DMS153 treated with DMSO at 0.1 percent for 48 hours (cell line): ENCODE results near the gene HCAR2.
"Not testable (repeated sequence)": the region's sequence is repeated elsewhere in the genome, so short reads cannot be mapped to it uniquely, and the experiment has no call there.

Experiments
- DNase-seq: peaks from one replicate; lab custom pipeline; 2025; ENCODE audit not compliant: unreplicated experiment; lab: John Stamatoyannopoulos, UW

The HCAR2 gene

DNA sequence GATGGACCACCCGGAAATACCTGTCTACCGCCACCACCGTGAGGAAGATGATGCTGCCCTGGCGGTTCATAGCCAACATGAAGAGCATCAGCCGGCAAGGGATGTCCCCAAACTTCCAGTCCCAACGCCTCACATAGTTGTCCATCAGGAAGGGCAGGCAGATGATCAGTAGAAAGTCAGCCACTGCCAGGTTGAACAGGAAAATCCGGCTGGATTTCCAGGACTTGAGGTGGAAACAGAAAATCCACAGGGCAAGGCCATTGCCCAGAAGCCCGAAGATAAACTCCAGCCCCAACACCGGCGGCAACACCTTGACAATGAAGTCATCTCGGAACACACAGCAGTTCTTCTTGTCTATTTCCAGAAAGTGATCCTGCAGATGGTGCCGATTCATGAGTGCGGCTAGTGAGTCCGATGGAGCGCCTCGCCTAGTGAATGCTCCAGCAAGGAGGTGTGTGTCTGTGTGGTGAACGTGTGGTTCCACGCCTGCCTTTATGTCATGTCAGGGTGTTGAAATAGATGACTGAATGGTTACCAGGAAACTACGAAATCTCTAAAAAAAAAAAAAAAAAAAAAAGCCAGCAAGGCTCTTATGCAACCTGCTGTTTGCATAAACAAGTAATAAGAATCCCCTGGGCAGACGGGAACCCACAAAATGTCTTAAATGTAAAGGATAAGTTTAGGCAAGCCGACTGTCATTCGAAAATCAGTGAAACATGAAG lies at the start of gene HCAR2:
Gene HCAR2, minus strand, starts transcription at position 468 of the 722 bp plus-strand sequence. Its CDS starts 74 bp downstream, at position 394.
- not testable (repeated sequence) for DNase-seq

DNA sequence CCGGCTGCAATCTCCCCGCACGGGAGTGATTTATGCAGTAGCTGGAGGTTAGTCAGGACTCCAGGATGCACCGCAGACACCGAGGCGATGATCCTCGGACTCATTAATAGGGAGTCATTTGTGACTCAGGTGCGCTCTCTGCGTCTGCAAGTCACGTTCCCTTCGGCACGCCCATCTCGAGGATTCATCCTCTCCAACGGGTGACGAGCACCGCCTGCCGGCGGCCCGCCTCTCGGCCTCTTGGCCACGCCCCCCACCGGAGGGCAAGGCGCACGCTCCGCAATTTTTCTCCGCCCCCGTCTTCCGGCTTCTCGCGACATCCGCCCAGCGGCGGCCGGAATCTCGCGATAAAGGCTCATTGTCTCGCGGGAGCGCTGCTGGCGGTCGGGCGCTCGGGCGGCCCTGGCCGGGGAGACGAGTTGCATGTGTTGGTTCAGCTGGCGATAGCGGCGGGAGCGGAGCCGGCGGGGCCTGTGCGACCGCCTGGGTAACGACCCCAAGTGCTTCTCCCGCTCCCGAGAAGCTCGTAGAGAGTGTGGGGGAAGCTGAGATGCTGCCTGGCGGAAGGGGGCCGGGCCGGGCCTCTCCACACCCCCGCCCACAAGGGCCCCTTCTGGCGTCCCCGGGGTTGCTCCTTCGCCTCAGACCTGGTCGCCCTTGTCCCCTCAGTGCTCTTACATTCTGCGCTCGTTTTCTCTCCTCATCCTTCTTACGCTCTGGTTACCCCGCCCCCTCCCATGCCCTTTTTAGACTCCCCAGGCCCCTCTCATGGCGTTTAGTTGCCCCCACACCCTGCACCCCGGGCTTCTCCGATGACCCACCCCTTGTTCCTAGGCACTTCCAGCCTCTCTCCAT lies 49.5 kb upstream of the HCAR2 start, which contains the start of gene DENR:
Gene DENR, plus strand, starts transcription at position 361 of the 855 bp plus-strand sequence. CDS start 878 bp downstream, outside the sequence.
- peak; percentile 98 for DNase-seq

DNA sequence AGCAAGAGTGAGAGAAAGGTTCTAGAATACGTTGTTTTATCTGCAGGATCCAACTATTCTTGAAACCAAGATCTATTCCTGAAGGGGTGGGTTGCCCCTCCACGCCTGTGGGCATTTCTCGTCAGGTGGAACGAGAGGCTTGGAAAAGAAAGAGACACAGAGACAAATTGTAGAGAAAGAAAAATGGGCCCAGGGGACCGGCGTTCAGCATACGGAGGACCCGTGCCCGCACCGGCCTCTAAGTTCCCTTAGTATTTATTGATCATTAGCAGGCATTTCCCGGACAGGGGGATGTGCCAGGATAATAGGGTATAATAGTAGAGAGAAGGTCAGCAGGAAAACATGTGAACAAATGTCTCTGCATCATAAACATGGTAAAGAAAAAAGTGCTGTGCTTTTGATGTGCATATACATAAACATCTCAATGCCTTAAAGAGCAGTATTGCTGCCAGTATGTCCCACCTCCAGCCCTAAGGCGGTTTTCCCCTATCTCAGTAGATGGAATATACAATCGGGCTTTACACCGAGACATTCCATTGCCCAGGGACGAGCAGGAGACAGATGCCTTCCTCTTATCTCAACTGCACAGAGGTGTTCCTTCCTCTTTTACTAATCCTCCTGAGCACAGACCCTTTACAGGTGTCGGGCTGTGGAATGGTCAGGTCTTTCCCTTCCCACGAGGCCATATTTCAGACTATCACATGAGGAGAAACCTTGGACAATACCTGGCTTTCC lies 47.8 kb upstream of the HCAR2 start:
- not testable (repeated sequence) for DNase-seq

DNA sequence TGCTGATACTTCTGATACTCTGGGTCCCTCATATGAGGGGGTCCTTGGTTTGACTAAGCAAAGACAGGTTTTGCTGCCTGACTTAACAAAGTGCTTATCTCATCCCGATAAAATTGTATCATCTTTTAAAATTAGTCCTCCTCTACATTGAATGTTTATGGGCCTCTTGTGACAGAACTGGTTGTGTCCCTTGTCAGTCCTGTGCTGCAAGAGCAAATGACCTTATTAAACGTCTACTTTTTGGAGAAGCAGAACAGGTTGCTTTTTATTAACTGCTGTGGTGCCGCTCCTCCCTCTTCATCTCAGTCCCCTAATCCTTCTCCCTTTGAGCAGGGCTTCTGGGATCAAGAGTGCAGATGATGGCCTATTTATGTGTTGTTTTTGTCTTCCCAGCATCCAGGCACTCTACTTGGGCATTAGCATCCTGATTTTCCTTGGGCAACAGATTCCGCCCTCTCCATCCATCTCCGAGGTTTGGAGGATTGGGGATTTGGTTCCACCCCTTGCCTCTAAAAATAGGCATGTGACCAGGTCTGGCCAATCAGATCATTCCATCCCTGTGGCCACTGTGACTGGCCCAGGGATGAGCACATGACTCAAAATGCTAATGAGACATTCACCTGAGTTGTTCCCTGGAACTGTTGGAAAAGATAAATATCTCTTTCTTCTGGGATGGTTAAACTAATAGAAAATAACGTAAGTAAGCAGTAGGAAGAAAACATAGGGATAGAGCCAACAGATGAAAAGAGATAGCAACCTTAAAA lies 46.6 kb upstream of the HCAR2 start:
- no peak for DNase-seq

DNA sequence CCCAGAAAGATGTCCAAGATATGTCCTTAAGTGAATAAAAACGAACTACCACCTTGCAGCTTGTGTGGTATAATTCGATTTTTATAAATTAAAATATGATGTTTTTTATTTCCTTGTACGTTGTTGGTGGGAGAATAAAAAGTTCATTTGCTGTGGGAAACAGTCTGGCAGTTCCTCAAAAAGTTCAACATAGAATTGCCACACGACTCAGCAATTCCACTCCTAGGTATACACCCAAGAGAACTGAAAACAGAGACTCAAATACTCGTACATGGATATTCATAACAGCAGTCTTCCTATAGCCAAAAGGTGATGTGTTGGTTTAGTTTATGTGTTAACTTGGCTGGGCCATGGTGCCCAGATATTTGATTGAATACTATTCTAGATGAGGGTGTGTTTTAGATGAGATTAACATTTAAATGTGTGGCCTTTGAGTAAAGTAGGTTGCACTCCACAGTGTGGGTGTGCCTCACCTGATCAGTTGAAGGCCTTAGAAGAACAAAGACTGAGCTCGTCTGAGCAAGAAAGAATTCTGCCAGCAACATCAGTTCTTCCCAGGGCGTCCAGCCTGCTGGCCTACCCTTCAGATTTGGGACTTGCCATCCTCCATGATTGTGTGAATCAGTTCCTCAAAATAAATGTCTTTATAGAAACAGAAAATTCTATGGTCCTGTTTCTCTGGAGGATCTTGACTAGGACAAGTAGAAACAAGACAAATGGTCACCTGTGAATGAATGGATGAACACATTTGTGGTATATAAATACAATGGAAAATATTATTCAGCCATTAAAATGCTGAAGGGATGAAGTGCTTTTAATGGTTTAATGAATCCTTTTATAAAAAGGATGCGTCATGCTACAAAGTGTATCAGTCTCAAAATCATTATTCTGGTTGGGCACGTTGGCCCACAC lies 44.3 kb upstream of the HCAR2 start:
- DNase-seq: no peak

DNA sequence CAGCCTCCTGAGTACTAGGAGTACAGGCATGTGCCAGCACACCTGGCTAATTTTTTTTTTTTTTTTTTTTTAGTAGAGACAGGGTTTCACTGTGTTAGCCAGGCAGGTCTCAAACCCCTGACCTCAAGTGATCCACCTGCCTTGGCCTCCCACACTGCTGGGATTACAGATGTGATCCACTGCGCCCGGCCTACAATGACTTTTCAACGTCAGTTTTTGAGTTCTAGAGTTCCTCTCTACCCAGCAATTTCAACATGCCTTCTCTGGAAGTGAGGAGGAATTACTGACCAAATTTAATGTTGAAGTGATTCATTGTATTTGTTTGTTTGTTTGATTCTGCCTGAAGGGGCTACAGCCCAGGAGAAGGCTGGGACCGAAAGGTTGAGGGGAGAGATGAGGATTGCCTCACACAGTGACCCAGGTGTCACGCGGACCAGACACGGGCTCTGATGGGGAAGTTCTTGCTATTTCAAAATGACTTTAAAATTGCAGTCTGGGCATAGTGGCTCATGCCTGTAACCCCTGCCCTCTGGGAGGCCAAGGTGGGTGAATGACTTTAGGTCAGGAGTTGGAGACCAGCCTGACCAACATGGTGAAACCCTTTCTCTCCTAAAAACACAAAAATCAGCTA lies 40.9 kb upstream of the HCAR2 start:
- DNase-seq: no peak

DNA sequence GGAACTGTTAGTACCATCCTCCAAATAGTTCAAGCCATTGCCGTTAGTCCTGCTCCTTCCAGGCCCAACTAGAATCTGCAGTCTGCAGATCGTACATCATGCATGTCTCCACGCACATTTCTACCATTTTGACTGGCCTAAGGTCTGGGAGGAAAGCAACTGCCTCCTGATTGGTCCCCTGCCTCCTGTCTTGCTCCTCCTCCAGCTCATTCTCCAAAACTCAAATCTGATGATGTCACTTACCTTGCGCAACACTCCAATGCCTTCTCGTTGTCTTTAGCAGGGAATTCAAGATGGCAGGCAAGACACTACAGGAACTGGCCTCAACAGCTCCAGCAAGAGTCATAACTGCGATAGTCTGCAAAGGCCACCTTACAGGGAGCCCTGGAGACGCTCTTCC lies 37.2 kb upstream of the HCAR2 start:
- DNase-seq: no peak

DNA sequence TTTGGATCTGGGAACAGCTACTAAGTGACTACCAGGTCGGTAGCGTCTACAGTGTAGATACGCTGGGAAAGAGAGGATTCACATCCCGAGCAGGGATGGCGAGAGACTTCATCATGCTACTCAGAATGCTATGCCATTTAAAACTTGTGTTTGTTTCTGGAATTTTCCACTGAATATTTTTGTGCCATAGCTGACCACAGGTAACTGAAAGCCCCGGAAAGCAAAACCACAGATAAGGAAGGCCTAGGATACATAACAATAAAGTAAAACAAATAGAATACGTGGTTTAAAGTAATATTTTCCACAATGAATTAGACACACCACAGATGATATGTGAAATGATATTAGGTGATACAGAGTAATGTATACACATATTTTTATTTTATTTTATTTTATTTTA lies 35.4 kb upstream of the HCAR2 start:
- no peak for DNase-seq

DNA sequence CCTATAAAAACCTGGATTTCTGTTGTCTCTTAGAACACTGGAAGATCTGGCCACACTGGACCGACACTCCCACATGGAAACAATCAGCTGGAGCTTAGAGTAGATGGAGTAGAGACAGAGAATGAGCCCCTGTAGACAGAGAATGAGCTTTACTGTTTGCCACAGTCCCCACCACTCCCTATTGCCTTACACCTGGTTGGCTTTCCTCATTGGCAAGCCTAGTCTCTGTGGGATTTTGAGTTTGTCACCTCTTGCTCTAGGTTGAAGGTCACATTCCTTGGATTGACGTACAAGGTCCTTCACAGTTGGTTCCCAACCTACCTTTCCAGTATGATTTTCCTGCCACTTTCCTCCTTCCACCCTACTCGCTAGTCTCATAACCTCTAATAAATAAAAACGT lies 29.5 kb upstream of the HCAR2 start:
- DNase-seq: no peak

DNA sequence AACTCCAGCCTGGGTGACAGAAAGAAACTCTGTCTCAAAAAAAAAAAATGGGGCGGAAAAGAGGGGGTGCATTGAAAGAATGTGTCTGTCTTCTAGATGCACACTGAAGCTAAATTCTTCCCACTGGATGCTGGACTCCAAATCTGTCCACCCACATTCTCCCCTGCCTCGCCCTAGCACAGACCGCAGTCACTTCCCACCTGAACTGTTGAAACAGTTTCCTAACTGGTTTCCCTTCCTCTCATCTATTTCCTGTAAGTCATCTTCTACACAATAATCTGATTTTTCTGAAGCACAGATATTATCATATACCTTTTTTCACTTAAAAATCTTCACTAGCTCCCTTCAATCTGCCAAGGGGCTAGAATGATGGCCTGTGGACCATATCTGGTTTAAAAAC lies 29.0 kb upstream of the HCAR2 start:
- DNase-seq: no peak

DNA sequence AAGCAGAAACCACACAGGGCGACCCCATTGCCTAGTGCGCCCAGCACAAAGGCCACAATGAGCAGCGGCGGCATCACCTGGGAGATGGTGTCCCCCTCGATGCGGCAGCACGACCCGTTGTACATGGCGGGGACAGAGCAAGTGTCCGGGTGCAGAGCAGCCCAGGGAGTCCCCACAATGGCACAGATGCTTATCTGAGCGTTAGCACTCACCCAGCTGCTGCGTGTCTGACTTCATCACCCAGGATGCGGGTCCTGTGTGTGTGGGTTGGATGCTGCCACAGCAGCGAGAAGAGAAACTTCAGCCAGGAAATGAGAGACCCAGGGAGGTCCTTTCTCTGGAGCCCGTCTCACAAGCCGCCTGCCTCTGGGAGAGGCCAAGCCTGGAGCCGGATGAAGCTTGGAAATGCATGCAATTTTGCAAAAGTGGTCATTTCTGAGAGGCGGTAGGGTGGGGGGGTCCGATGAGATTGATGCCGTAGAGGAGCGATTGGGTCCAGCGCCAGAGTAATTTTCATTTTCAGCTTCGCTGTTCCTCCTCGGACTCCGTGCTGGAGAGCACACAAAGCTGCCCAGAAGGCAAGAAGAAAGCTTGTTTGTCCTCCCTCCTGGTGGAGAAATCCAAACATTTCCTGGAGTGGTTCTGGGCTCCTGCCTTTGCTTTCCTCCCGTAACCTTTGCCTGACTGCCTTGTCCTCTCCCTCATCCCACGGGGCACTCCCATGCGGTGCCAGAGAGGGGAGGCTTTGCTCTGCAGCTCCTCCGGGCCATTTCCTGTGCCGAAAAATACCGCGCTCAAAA lies 27.3 kb upstream of the HCAR2 start, which contains the start of gene HCAR1:
Gene HCAR1, minus strand, starts transcription at position 630 of the 800 bp plus-strand sequence. Its CDS starts 505 bp downstream, at position 125.
- DNase-seq: no peak

DNA sequence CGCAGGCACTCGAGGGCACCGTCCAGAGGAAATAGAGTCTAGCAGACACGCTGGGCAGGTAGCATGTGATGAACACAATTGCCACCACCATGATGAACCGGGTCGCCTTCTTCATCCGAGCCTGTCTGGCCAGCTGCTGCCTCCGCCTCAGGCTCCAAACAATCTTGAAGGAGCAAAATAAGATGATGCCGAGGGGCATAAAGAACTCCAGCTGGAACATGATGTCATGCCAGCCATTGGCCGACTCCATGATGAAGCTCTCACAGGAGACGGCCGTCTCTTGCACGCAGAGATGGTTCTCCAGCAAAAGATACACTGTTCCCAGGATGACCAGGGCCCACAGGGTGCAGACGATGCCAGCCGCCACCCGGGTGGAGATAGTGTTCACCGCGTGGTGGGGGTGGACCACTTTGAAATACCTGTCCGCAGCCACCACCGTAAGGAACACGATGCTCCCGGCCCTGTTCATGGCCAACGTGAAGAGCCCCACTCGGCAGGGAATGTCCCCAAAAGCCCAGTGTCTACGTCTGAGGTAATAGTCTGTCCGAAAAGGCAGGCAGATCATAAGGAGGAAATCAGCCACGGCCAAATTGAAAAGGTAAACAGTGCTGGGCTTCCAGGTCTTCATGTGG lies 26.5 kb upstream of the HCAR2 start:
- DNase-seq: no peak

DNA sequence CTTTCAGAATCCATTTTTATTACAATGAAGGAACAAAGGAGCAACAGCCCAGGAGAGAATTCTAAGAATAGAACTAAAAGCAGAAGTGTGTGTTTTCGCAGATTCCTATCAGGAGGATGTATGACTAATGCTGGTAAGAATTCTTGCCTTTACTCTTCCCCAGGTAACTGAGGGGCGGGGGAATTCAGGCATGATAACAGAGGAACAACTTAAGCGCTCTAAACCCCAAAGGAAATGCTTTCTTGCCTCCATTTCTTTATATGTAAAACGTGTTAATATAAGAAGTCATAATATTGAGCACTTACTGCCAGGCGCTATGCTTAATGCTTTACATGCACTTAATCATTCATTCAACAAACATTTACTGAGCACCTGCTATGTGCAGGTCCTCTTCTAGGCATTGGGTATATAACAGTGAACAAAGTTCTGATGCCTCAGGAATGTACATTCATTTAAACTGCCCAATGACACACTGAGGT lies 23.0 kb upstream of the HCAR2 start:
- no peak for DNase-seq

DNA sequence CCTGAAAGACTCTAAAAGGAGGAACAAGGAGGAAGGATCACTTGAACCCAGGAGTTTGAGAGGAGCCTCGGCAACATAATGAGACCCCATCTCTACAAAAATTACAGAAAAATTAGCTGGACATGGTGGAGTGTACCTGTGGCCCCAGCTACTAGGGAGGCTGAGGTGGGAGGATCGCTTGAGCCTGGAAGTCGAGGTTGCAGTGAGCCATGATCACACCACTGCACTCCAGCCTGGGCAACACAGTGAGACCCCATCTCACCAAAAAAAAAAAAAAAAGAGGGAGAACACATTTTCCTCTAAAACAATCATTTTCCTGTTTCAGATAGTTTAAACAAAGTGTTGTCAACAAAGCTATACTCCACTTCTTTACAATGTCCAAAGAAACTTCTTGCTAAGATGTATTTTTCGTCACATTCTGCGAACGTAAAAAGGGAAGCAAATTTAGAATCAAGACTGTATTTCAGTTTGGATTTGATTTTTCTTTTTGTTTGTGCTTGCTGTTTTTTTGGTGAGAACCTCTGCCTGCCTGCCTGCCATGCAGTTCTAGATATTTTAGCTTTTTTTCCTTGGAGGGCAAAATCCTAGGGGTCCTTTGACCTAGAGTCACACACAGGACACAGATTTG lies 22.4 kb upstream of the HCAR2 start:
- DNase-seq: no peak

DNA sequence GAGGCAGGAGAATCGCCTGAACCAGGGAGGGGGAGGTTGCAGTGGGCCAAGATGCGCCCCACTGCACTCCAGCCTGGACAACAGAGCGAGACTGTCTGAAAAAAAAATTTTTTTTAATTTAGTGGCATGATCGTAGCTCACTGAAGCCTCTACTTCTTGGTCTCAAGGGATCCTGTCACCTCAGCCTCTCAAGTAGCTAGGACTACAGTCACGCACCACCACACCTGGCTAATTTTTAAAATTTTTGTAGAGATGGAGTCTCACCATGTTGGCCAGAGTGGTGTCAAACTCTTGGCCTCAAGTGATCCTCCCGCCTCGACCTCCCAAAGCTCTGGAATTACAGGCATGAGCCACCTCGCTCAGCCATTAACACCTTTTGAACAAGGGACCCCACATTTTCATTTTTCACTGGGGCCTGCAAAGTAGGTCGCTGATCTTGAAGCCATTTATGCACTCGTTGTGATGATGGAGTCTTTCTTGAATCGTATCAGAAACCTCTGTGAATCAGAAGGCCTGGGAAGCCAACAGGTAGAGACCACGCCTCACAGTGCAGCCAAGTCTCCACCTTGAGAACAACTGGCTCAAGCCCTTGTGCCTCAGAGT lies 21.6 kb upstream of the HCAR2 start:
- DNase-seq: no peak

DNA sequence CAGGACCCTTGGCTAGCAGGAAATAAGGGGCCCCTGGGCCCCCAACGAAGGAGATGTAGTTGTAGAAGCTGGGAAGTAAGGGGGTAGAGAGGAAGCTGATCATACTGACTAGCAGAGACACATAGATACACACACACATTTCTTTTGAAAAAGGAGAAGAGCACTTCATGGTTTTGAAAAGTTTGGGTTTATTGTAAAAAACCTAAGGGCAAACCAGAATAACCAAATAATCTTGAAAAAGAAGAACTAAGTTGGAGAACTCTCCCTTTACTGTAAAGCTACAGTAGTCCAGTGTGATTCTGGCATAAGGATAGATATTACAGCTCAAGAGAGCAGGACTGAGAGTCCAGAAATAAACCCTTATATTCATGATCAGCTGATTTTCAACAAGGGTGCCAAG lies 19.2 kb upstream of the HCAR2 start:
- no peak for DNase-seq

DNA sequence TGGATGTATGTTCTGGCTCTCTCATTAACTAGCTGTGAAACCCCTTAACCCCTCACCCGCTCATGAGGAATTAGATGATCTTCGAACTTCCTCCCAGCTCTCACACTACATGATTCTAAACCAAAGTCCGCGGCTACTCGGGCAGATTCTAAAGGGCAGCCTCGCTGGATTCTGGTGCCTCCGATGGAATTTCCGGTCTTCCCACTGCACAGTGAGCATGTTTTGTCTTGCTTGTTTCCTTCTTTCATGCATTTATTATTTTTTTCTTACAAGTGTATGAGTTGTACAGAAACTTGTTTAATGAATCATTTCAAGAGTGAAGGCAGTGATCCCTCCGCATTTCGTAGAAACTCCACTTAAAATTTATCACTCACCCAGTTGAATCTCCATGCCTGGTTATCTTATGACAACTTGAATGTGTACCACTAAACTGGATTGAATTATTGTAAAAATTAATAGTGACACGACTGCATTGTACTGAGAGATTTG lies 17.9 kb upstream of the HCAR2 start:
- DNase-seq: no peak
